SK-N-SH treated with all-trans-retinoic acid at 6 μM for 48 hours (cell line): ENCODE measurements around the gene RMND1.

ENCODE experiments used
- ATAC-seq: fragments of 200-7000 bp; cut with Tn5 transposase; 3 replicates; pipeline ENCODE4 v1.9.1; 2020; ENCODE audit warnings: mild to moderate bottlenecking, moderate library complexity
- ARNTL ChIP-seq: fragments of 450-650 bp; formaldehyde crosslinking; IDR thresholded peaks from 2 replicates; pipeline ENCODE4 v1.5.0; 2020; ENCODE audit warnings: low read depth, mild to moderate bottlenecking, moderate library complexity, borderline replicate concordance
- BACH2 ChIP-seq: fragments of 250-450 bp; sonication (Bioruptor Pico); IDR thresholded peaks from 2 replicates; pipeline ENCODE4 v1.9.0; 2021; ENCODE audit warnings: mild to moderate bottlenecking, borderline replicate concordance
- CSDC2 ChIP-seq: fragments of 250-450 bp; sonication (Bioruptor Pico); IDR thresholded peaks from 2 replicates; pipeline ENCODE4 v1.5.0; 2020; ENCODE audit warnings: mild to moderate bottlenecking, moderate library complexity
- ESRRG ChIP-seq: fragments of 250-450 bp; sonication (Bioruptor Pico); IDR thresholded peaks from 2 replicates; pipeline ENCODE4 v1.6.1; 2021; ENCODE audit warnings: mild to moderate bottlenecking
- GLIS3 ChIP-seq: fragments of 250-450 bp; sonication (Bioruptor Pico); IDR thresholded peaks from 2 replicates; pipeline ENCODE4 v1.5.0; 2020; ENCODE audit warnings: mild to moderate bottlenecking, moderate library complexity
- ISL1 ChIP-seq: fragments of 250-450 bp; sonication (Bioruptor Pico); IDR thresholded peaks from 2 replicates; pipeline ENCODE4 v2.1.2; 2022; ENCODE audit warnings: mild to moderate bottlenecking, moderate library complexity
- OSR1 ChIP-seq: fragments of 250-450 bp; sonication (Bioruptor Pico); IDR thresholded peaks from 2 replicates; pipeline ENCODE4 v1.8.0; 2022; ENCODE audit warnings: moderate library complexity, mild to moderate bottlenecking, inconsistent platforms
- PPARA ChIP-seq: fragments of 250-450 bp; sonication (Bioruptor Pico); IDR thresholded peaks from 2 replicates; pipeline ENCODE4 v1.5.0; 2020; ENCODE audit warnings: mild to moderate bottlenecking, borderline replicate concordance
- RARB ChIP-seq: fragments of 250-450 bp; sonication (Bioruptor Pico); IDR thresholded peaks from 2 replicates; pipeline ENCODE4 v1.8.0; 2021; ENCODE audit warnings: mild to moderate bottlenecking, moderate library complexity
- TCF4 ChIP-seq: fragments of 250-450 bp; sonication (Bioruptor Pico); IDR thresholded peaks from 2 replicates; pipeline ENCODE4 v1.8.0; 2021; ENCODE audit warnings: mild to moderate bottlenecking, moderate library complexity, borderline replicate concordance
- TOX ChIP-seq: fragments of 250-450 bp; sonication (Bioruptor Pico); IDR thresholded peaks from 2 replicates; pipeline ENCODE4 v1.8.0; 2021; ENCODE audit warnings: mild to moderate bottlenecking, moderate library complexity, borderline replicate concordance
- ZC3H10 ChIP-seq: fragments of 250-450 bp; sonication (Bioruptor Pico); IDR thresholded peaks from 2 replicates; pipeline ENCODE4 v1.5.1; 2021; ENCODE audit warnings: mild to moderate bottlenecking, moderate library complexity
- ZFP3 ChIP-seq: fragments of 250-450 bp; sonication (Bioruptor Pico); IDR thresholded peaks from 2 replicates; pipeline ENCODE4 v1.5.0; 2020; ENCODE audit warnings: mild to moderate bottlenecking, moderate library complexity
- ZFP30 ChIP-seq: fragments of 450-650 bp; formaldehyde crosslinking; IDR thresholded peaks from 2 replicates; pipeline ENCODE4 v1.5.0; 2022; ENCODE audit warnings: mild to moderate bottlenecking, moderate library complexity
- ZNF565 ChIP-seq: fragments of 450-650 bp; formaldehyde crosslinking; conservative IDR thresholded peaks from 2 replicates; pipeline ENCODE4 v1.5.0; 2020; ENCODE audit warnings: low read depth, mild to moderate bottlenecking, moderate library complexity
- ZNF70 ChIP-seq: fragments of 450-650 bp; formaldehyde crosslinking; IDR thresholded peaks from 2 replicates; pipeline ENCODE4 v1.5.0; 2020; ENCODE audit warnings: mild to moderate bottlenecking, moderate library complexity
- ZNF8 ChIP-seq: fragments of 450-650 bp; formaldehyde crosslinking; IDR thresholded peaks from 2 replicates; pipeline ENCODE4 v1.5.0; 2020; ENCODE audit warnings: mild to moderate bottlenecking, moderate library complexity
- TF ChIP-seq, protein P1 (sequence below): fragments of 250-450 bp; sonication (Bioruptor Pico); IDR thresholded peaks from 2 replicates; pipeline ENCODE4 v1.5.1; 2021; ENCODE audit warnings: mild to moderate bottlenecking, moderate library complexity
- TF ChIP-seq, protein P2 (sequence below): fragments of 250-450 bp; sonication (Bioruptor Pico); IDR thresholded peaks from 2 replicates; pipeline ENCODE4 v1.8.0; 2021; ENCODE audit warnings: low read depth, mild to moderate bottlenecking, moderate library complexity, borderline replicate concordance
- TF ChIP-seq, protein P3 (sequence below): fragments of 250-450 bp; sonication (Bioruptor Pico); IDR thresholded peaks from 2 replicates; pipeline ENCODE4 v1.5.1; 2020; ENCODE audit warnings: low read depth, mild to moderate bottlenecking, moderate library complexity
- TF ChIP-seq, protein P4 (sequence below): fragments of 250-450 bp; sonication (Bioruptor Pico); IDR thresholded peaks from 2 replicates; pipeline ENCODE4 v1.8.0; 2020; ENCODE audit warnings: mild to moderate bottlenecking, moderate library complexity, borderline replicate concordance
- TF ChIP-seq, protein P5 (sequence below): fragments of 250-450 bp; sonication (Bioruptor Pico); IDR thresholded peaks from 2 replicates; pipeline ENCODE4 v1.5.0; 2020; ENCODE audit warnings: mild to moderate bottlenecking, moderate library complexity

The RMND1 gene

DNA sequence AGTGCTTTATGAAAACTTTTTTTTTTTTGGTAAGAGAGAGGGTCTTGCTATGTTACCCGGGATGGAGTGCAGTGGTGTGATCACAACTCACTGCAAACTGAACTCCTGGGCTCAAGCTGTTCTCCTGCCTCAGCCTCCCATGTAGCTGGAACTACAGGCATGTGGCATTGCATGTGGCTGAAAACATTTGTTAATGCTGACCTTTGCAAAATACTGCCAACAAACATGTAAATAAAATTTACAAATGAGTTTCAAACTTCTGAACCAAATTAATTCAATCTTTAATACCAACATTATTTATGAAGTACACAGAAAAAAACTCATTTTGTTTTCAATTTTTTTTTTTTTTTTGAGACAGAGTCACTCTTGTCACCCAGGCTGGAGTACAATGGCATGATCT lies 34.4 kb downstream of the RMND1 start:
- no peak for TF ChIP-seq ZNF70 (CRISPR knock-in tag)
- TF ChIP-seq TCF4 (CRISPR knock-in tag): no peak
- no peak for TF ChIP-seq ESRRG (CRISPR knock-in tag)
- no peak for TF ChIP-seq BACH2 (CRISPR knock-in tag)
- TF ChIP-seq, protein P1, sequence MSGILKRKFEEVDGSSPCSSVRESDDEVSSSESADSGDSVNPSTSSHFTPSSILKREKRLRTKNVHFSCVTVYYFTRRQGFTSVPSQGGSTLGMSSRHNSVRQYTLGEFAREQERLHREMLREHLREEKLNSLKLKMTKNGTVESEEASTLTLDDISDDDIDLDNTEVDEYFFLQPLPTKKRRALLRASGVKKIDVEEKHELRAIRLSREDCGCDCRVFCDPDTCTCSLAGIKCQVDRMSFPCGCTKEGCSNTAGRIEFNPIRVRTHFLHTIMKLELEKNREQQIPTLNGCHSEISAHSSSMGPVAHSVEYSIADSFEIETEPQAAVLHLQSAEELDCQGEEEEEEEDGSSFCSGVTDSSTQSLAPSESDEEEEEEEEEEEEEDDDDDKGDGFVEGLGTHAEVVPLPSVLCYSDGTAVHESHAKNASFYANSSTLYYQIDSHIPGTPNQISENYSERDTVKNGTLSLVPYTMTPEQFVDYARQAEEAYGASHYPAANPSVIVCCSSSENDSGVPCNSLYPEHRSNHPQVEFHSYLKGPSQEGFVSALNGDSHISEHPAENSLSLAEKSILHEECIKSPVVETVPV: no peak
- no peak for TF ChIP-seq ISL1
- no peak for ATAC-seq

DNA sequence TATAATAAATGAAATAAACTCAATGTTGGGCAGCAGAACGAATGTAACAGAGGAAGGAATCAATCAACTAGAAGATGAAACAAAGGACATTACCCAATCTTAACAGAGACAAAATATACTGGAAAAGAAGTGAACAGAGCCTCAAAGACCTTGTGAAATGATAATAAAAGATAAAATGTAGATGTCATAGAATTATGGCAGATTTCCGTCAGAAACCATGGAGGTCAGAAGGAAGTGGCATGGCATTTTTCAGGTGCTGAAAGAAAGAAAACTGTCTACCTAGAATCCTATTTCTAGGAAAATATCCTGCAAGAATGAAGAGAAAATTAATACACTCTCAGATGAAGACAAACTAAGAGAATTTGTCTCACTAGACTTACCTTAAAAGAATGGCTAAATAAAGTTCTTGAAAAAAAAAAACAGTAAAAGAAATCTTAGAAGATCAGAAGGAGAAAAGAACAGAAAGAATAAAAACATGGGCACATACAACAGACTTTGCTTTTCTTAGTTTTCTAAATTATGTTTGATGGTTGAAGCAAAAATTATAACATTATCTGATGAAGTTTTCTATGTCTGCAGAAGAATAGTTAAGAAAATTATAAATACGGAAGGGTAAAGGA lies 37.2 kb downstream of the RMND1 start:
- ATAC-seq: no peak
- peak; percentile 83 for TF ChIP-seq ZFP30 (CRISPR knock-in tag)
- no peak for TF ChIP-seq ZC3H10 (CRISPR knock-in tag)

DNA sequence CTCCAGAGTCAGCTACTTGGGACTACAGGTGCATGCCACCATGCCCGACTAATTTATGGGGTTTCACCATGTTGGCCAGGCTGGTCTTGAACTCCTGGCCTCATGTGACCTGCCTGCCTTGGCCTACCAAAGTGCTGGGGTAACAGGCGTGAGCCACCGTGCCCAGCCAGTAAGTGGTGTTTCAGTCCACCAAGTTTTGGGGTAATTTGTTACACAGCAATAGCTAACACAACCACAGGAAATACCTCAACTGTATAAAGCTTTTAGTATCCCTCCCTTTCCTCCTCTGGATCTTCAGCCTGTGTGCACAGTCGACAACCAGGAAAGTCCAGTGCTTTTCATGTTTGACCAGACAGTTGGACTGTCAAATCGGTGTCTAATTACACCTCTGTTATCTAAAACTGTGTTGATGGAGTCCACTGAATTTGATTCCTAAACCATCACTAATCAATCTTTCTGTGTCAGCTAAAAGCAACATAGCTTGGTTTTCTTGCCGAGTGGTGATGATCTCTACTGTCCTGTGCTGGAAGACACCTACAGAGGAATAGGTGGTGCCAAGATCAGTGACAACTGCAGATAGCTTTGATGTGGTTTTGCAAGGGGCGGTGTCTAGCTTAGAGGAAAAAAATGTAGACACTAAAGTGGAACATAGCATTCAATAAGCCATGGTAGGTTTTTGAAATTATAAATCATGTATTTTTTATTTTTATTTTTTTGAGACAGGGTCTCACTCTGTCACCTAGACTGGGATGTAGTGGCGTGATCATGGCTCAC lies 38.4 kb downstream of the RMND1 start:
- ATAC-seq: no peak
- TF ChIP-seq, protein P2, sequence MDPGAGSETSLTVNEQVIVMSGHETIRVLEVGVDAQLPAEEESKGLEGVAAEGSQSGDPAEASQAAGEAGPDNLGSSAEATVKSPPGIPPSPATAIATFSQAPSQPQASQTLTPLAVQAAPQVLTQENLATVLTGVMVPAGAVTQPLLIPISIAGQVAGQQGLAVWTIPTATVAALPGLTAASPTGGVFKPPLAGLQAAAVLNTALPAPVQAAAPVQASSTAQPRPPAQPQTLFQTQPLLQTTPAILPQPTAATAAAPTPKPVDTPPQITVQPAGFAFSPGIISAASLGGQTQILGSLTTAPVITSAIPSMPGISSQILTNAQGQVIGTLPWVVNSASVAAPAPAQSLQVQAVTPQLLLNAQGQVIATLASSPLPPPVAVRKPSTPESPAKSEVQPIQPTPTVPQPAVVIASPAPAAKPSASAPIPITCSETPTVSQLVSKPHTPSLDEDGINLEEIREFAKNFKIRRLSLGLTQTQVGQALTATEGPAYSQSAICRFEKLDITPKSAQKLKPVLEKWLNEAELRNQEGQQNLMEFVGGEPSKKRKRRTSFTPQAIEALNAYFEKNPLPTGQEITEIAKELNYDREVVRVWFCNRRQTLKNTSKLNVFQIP (CRISPR knock-in tag): no peak
- TF ChIP-seq, protein P3, sequence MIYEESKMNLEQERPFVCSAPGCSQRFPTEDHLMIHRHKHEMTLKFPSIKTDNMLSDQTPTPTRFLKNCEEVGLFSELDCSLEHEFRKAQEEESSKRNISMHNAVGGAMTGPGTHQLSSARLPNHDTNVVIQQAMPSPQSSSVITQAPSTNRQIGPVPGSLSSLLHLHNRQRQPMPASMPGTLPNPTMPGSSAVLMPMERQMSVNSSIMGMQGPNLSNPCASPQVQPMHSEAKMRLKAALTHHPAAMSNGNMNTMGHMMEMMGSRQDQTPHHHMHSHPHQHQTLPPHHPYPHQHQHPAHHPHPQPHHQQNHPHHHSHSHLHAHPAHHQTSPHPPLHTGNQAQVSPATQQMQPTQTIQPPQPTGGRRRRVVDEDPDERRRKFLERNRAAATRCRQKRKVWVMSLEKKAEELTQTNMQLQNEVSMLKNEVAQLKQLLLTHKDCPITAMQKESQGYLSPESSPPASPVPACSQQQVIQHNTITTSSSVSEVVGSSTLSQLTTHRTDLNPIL (CRISPR knock-in tag): no peak
- TF ChIP-seq ZNF8 (CRISPR knock-in tag) (no peak), OSR1 (CRISPR knock-in tag) (no peak), PPARA (CRISPR knock-in tag) (no peak), GLIS3 (CRISPR knock-in tag) (no peak), CSDC2 (CRISPR knock-in tag) (no peak), ZNF565 (CRISPR knock-in tag) (no peak), TCF4 (CRISPR knock-in tag) (no peak), ARNTL (CRISPR knock-in tag) (no peak), ESRRG (CRISPR knock-in tag) (no peak), BACH2 (CRISPR knock-in tag) (no peak), ZFP3 (CRISPR knock-in tag) (no peak), ZNF70 (CRISPR knock-in tag) (no peak), RARB (no peak), TOX (CRISPR knock-in tag) (no peak), ZC3H10 (CRISPR knock-in tag) (no peak)
- TF ChIP-seq, protein P1: no peak
- TF ChIP-seq, protein P4, sequence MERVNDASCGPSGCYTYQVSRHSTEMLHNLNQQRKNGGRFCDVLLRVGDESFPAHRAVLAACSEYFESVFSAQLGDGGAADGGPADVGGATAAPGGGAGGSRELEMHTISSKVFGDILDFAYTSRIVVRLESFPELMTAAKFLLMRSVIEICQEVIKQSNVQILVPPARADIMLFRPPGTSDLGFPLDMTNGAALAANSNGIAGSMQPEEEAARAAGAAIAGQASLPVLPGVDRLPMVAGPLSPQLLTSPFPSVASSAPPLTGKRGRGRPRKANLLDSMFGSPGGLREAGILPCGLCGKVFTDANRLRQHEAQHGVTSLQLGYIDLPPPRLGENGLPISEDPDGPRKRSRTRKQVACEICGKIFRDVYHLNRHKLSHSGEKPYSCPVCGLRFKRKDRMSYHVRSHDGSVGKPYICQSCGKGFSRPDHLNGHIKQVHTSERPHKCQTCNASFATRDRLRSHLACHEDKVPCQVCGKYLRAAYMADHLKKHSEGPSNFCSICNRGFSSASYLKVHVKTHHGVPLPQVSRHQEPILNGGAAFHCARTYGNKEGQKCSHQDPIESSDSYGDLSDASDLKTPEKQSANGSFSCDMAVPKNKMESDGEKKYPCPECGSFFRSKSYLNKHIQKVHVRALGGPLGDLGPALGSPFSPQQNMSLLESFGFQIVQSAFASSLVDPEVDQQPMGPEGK (CRISPR knock-in tag): no peak
- TF ChIP-seq, protein P5, sequence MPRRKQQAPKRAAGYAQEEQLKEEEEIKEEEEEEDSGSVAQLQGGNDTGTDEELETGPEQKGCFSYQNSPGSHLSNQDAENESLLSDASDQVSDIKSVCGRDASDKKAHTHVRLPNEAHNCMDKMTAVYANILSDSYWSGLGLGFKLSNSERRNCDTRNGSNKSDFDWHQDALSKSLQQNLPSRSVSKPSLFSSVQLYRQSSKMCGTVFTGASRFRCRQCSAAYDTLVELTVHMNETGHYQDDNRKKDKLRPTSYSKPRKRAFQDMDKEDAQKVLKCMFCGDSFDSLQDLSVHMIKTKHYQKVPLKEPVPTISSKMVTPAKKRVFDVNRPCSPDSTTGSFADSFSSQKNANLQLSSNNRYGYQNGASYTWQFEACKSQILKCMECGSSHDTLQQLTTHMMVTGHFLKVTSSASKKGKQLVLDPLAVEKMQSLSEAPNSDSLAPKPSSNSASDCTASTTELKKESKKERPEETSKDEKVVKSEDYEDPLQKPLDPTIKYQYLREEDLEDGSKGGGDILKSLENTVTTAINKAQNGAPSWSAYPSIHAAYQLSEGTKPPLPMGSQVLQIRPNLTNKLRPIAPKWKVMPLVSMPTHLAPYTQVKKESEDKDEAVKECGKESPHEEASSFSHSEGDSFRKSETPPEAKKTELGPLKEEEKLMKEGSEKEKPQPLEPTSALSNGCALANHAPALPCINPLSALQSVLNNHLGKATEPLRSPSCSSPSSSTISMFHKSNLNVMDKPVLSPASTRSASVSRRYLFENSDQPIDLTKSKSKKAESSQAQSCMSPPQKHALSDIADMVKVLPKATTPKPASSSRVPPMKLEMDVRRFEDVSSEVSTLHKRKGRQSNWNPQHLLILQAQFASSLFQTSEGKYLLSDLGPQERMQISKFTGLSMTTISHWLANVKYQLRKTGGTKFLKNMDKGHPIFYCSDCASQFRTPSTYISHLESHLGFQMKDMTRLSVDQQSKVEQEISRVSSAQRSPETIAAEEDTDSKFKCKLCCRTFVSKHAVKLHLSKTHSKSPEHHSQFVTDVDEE (CRISPR knock-in tag): no peak
- TF ChIP-seq, all 23 proteins: peak for 0
